Esophagus (tissue), 2 donors: ENCODE data around the gene MATK. TPM values are rescaled to one million over a fixed set of nuclear protein-coding genes. Genes with fewer than 3 reads are reported as not detected.

ENCODE experiments used
- H3K27ac ChIP-seq, 2 donors: one replicate each; pipeline ENCODE4 v1.5.1; 2013; ENCODE audit warnings: low read depth in 2 of 2, mild to moderate bottlenecking in 2 of 2, inconsistent platforms in 1 of 2, low read length in 1 of 2, moderate library complexity in 1 of 2
- H3K27me3 ChIP-seq, 2 donors: one replicate each; pipeline ENCODE4 v1.6.1; 2013; ENCODE audit warnings: low read length in 2 of 2, control low read depth in 1 of 2, mild to moderate bottlenecking in 1 of 2; ENCODE audit not compliant: insufficient read depth in 2 of 2, control insufficient read depth in 1 of 2
- H3K36me3 ChIP-seq, 2 donors: one replicate each; pipeline ENCODE4 v1.6.1; 2013; ENCODE audit warnings: low read length in 1 of 2; ENCODE audit not compliant: control insufficient read depth in 2 of 2, insufficient read depth in 2 of 2
- H3K4me1 ChIP-seq, 2 donors: one replicate each; pipeline ENCODE4 v1.6.1; 2013; ENCODE audit warnings: low read length in 1 of 2; ENCODE audit not compliant: control insufficient read depth in 2 of 2, insufficient read depth in 2 of 2
- H3K4me3 ChIP-seq, 2 donors: one replicate each; pipeline ENCODE4 v1.5.1; 2013; ENCODE audit warnings: low read length in 2 of 2, mild to moderate bottlenecking in 2 of 2, low read depth in 1 of 2, moderate library complexity in 1 of 2
- H3K9me3 ChIP-seq, 2 donors: one replicate each; pipeline ENCODE4 v1.6.1; 2013; ENCODE audit warnings: mild to moderate bottlenecking in 2 of 2, low read depth in 1 of 2, low read length in 1 of 2, moderate library complexity in 1 of 2; ENCODE audit not compliant: control insufficient read depth in 2 of 2, insufficient read depth in 1 of 2
- WGBS, 2 donors: extraction: QIAGEN DNeasy Blood & Tissue Kit; methylation state at CpG; one replicate each; pipeline ENCODE4 v1.1.7; 2013; 5-methylcytosine and 5-hydroxymethylcytosine counted together
- polyA plus RNA-seq, 2 donors: library from polyadenylated mRNA; stranded (reverse); fragments of 200-250 nt; gene quantifications; one replicate each; pipeline ENCODE4 v1.2.3, GENCODE V29; 2013
- donor health status: healthy with polysubstance abuse.
- donor health status: Bipolar disorder and iron deficiency.

Gene MATK
- polyA plus RNA-seq, 2 donors = 2.4 to 2.6 TPM

DNA sequence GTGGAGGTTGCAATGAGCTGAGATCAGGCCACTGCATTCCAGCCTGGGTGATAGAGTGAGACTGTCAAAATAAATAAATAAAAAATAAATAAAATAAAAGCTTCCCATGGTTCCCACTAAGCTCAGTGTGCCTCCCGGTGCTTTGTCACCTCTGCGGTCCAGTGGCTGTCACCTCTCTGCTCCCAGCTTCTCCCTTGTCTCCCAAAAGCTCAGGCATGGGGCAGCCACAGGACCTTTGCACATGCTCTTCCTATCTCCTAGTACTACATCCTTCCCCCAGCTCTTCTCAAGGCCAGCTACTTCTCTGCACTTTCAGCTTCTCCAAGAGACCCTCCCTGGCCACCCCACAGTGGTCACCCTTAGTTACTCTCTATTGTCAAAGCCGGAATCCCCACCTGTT, 7.6 kb upstream of the MATK start:
- Histone ChIP-seq H3K27ac (no peak overlapping the region), H3K27me3 (no peaks in the 10 kb centered on the region), H3K9me3 (peaks cover 0 to 4% of the 10 kb centered on the region in 2 donors), H3K36me3 (no peaks in the 10 kb centered on the region), H3K4me3 (no peak overlapping the region), H3K4me1 (no peaks in the 10 kb centered on the region)
- WGBS, 2 donors = 90 to 92% methylated on average over 3 of the region's 3 CpGs

DNA sequence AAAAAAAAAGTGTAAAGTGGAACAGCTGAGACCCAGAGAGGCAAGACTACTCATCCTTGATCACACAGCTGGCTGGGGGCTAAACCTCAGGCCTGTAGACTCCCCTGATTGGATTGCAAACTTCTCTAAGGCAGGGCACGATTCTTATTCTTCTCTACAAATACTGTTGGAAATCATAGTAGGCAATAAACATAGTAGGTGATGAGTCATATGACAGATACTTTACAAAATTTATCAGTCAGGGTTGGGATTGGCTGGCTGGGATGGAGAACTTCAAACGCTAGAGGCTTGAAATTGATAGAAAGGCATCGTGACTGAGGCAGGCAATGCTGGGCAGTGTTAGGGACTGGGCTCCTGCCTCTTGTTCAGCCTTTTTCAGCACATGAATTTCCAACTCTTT, 5.9 kb upstream of the MATK start:
- Histone ChIP-seq H3K4me1 (no peaks in the 10 kb centered on the region), H3K27ac (no peak overlapping the region), H3K9me3 (peaks cover 0 to 4% of the 10 kb centered on the region in 2 donors), H3K27me3 (no peaks in the 10 kb centered on the region), H3K4me3 (no peak overlapping the region), H3K36me3 (no peaks in the 10 kb centered on the region)
- WGBS, 2 donors = 71 to 73% methylated on average over 3 of the region's 3 CpGs

DNA sequence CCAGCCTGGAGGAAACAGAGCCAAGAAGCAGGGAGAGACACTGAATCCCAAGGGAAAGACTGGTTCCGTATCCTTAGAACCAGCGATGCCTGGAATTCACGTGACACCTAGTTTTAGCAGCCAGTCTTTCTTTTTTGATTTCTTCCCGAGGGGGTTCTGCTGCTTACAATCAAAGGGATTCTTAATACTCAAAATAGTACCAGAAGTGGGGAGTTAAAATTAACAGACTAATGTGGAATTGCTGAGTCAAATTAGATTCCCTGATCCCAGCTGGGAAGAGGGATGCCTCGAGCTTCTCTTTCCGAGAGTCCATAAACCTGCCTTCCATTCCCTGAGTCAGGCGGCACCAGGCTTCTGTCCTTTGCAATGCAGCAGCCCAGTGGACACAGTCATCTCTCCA, 4.8 kb upstream of the MATK start:
- H3K27me3 ChIP-seq = no peaks in the 10 kb centered on the region
- no peak overlapping the region for H3K4me3 ChIP-seq
- no peak overlapping the region for H3K27ac ChIP-seq
- 76 to 87% methylated on average over 7 of the region's 7 CpGs for WGBS, 2 donors
- no peaks in the 10 kb centered on the region for H3K4me1 ChIP-seq
- H3K36me3 ChIP-seq = no peaks in the 10 kb centered on the region
- H3K9me3 ChIP-seq = peaks cover 0 to 4% of the 10 kb centered on the region in 2 donors

DNA sequence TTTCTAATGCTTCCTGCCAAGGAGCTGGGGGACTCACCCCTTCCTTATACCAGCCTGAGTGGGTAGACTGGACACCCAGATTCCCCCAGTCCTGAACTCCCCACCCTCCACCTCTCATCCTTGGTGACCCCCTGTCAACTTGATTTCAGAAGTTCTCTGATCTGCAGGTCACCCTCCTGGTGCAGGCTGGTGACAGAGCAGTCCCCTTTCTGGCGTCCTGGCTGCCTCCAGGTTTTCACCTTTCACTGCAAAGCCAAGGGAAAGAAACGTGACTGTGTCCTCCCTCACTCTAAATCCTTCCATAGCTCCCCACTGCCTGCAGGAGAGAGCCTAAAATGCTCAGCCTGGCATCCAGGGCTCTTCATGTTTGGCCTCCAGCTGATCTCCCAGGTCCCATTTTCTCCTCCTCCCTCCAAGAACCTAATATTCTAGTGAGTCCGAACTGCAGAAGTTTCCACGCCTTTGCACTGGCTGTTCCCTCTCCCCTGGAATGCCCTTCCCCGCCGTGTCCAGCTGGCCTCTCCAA, 4.1 kb upstream of the MATK start:
- Histone ChIP-seq H3K36me3 (no peaks in the 10 kb centered on the region), H3K9me3 (peaks cover 0 to 8% of the 10 kb centered on the region in 2 donors), H3K27me3 (no peaks in the 10 kb centered on the region), H3K4me3 (no peak overlapping the region), H3K27ac (no peak overlapping the region), H3K4me1 (peaks cover 0 to 6% of the 10 kb centered on the region in 2 donors)
- 70 to 76% methylated on average over 6 of the region's 6 CpGs for WGBS, 2 donors

DNA sequence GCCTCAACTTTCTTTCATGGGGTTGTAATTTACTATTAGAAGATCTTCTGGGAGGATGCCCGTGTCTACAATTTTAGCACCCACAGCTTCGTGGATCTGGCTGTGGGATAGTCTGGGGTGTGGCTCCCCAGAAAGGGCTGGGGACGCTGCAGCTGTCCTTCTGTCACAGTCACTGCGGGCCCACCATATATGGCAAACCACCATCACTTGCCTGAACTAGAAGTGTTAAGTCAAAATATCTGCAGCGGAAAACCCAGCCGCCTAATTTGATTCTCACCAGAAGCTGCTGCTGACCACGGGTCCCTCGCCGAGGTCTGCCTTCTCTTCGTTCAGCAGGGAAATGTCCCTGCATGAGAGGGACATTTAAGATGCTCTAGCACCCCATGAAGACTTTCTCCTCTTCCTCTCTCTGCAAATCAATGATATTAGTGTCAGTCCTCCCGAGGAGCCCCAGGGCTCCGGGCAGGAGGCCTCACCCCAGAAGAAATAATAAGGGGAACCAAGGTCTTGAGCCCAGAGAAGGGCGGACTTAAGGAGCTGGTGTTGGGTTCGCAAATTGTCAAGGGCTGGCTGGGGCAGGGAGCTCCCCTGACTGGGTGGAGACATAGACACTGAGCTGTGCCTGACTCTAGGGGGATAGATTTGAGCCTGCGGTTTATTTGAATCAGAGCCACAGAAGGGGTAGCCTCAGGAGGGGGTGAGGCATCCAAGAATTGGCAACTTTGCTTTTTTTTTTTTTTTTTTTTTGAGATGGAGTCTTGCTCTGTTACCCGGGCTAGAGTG, 3.0 kb upstream of the MATK start:
- H3K4me1 ChIP-seq = peaks cover 4 to 9% of the 10 kb centered on the region in 2 donors
- no peaks in the 10 kb centered on the region for H3K27me3 ChIP-seq
- no peak overlapping the region for H3K27ac ChIP-seq
- WGBS, 2 donors = 47 to 49% methylated on average over 15 of the region's 16 CpGs
- no peak overlapping the region for H3K4me3 ChIP-seq
- no peaks in the 10 kb centered on the region for H3K36me3 ChIP-seq
- H3K9me3 ChIP-seq = peaks cover 0 to 8% of the 10 kb centered on the region in 2 donors

DNA sequence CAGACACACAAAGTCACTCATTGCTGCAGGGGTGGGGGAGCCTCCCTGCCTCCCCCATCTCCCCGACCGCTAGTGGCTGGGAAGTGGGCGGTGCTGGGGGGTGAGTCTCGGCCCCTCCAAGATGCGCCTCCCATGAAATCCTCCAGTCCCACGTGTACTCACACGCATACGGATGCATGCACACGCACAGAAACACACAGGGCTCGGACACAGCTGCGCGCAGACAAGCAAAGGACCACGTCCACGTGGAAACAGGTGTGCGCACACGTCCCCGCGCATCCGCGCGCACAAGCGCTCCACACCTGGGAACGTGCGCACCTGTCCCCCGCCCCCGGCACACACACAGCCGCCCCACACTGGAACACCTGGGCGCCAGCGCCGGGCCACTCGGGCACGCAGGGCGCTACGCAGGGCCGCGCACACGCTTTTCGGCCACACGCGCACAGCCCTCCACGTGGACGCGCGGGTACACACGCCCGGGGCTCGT, 687 bp downstream of the MATK start:
- no peak overlapping the region for H3K27ac ChIP-seq
- H3K4me3 ChIP-seq = peak overlapping the region; percentile 41 to 55
- no peaks in the 10 kb centered on the region for H3K36me3 ChIP-seq
- H3K27me3 ChIP-seq = no peaks in the 10 kb centered on the region
- 1 to 2% methylated on average over 38 to 47 of the region's 47 CpGs for WGBS, 2 donors
- peaks cover 4 to 9% of the 10 kb centered on the region in 2 donors for H3K4me1 ChIP-seq
- peaks cover 16 to 25% of the 10 kb centered on the region in 2 donors for H3K9me3 ChIP-seq

DNA sequence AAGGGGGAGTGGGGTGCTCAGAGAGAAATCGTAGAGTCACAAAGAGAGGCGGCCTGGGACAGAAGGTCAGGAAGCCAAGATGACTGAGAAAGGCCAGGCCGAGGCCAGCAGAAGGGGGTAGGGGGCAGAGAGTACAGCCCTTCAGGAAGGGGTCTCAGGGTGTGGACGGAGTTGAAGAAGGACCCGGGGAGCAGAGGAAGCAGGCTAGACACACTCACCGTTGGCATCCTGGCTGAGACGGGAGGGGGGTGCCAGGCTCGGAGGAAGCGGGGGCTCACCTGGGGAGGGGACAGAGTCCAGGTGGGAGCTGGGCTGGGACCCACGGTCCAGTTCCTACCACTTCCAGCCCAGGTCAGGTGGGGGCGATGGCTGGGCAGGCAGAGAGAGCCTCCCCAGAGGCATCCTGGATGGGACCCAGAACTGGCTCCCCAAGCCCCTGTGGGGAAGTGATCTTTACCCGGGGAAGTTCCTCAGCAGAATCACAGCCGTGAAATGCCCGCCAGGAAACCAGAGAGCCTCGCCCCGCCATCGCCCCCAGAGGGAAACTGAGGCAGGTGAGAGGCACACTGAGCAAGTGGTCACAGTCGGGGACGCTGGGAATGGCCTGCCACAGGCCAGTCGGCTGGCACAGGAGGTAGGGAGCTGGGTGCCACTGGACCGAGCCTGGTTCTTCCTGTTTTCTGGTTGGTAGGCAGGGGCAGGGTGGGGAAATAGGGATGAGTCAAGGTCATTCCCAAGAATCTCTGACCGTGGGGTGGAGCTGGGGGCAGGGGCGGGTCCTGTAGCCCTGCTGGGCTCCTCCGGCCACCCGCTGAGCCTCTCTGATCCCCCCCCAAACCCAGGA, 1.4 kb downstream of the MATK start:
- H3K4me3 ChIP-seq = peak overlapping the region; percentile 41 to 55
- H3K27me3 ChIP-seq = no peaks in the 10 kb centered on the region
- peaks cover 4 to 9% of the 10 kb centered on the region in 2 donors for H3K4me1 ChIP-seq
- no peak overlapping the region for H3K27ac ChIP-seq
- peaks cover 16 to 25% of the 10 kb centered on the region in 2 donors for H3K9me3 ChIP-seq
- no peaks in the 10 kb centered on the region for H3K36me3 ChIP-seq
- WGBS, 2 donors = 22 to 27% methylated on average over 25 of the region's 25 CpGs

DNA sequence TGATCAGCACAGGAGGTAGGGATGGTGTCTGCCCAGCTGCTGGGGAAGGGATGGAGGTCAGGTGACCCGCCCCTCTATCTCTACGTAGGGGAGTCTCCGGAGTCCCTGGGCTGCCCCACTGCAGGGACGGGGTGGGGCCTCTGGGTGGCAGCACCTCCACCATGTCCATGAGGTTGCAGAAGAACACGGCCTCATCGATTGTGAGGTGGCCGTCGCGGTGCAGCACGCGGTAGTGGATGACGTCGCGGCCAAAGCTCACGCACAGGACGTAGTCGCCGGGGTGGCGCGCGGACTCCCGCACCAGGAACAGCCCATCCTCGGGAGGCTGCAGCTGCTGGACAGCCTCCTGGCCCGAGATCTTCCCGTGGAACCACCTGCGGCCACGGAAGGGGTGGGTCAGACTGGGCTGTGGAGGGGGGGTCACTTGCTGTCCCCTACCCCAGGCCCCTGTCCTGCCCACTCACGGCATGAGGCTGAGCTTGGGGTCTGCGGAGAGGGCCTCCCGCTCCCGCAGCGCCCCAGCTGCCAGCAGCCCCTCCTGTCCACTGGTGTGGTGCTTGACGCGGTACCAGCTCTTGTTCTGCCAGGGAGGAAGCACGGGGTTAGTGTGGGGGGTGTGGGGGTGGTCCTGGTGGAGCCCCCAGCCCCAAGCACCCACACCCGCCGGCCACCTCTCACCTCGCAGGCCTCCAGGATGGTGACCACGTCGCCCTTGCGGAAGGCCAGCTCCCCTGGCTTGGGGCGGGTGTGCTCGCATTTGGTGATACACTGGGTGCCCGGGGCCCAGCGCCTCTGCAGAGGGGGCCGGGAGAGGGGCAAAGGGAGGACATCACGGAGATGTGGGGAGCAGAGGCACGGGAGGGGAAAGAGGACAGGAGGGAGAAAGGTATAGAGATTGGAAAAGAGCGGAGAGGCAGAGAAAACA, 2.3 kb downstream of the MATK start:
- no peak overlapping the region for H3K4me3 ChIP-seq
- H3K27me3 ChIP-seq = no peaks in the 10 kb centered on the region
- no peak overlapping the region for H3K27ac ChIP-seq
- H3K36me3 ChIP-seq = no peaks in the 10 kb centered on the region
- H3K4me1 ChIP-seq = peaks cover 4 to 9% of the 10 kb centered on the region in 2 donors
- H3K9me3 ChIP-seq = peaks cover 16 to 25% of the 10 kb centered on the region in 2 donors
- WGBS, 2 donors = 72 to 78% methylated on average over 48 to 49 of the region's 49 CpGs

DNA sequence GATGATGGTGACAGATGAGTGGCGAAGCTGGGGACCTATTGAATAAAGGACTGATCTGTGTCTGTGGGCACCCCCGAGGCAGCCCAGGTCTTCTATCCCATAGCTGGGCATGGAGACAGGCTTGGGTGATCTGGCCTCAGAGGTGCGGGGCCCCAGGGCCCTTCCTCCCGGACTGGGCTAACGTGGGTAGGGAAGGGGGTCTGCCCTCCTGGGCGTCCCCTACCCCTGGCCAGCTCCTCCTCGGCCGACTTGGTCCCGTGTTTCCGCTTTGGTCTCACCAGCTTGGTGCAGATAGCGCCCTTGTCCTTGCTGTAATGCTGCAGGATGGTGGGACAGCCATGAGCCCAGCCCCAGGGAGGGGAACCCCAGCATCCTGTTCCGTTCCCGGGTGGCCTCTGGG, 3.3 kb downstream of the MATK start:
- Histone ChIP-seq H3K4me3 (no peak overlapping the region), H3K4me1 (peaks cover 4 to 9% of the 10 kb centered on the region in 2 donors), H3K27me3 (no peaks in the 10 kb centered on the region), H3K27ac (no peak overlapping the region), H3K36me3 (no peaks in the 10 kb centered on the region), H3K9me3 (peaks cover 16 to 25% of the 10 kb centered on the region in 2 donors)
- 90 to 92% methylated on average over 12 to 13 of the region's 13 CpGs for WGBS, 2 donors
